HG03439 (cell line): ENCODE data around the gene NUDT14.

ENCODE experiments used
- ATAC-seq: cut with Tn5 transposase; IDR thresholded peaks from one replicate; pipeline ENCODE4 v1.9.1; 2021; ENCODE audit warnings: mild to moderate bottlenecking, moderate library complexity; ENCODE audit not compliant: unreplicated experiment

NUDT14 gene

GRCh38 chr14:105161964-105162668, 19.0 kb downstream of the NUDT14 start:
- no peak for ATAC-seq

GRCh38 chr14:105161309-105161708, 19.8 kb downstream of the NUDT14 start:
- ATAC-seq, result no peak

- no peak for ATAC-seq
These were observed 20.3 kb downstream of the NUDT14 start for GRCh38 chr14:105160776-105161175.

GRCh38 chr14:105159344-105159743, 21.8 kb downstream of the NUDT14 start:
- no peak for ATAC-seq

- no peak for ATAC-seq
These were observed 22.3 kb downstream of the NUDT14 start for GRCh38 chr14:105158794-105159193.

- ATAC-seq, result no peak
These were observed 23.2 kb downstream of the NUDT14 start for GRCh38 chr14:105157872-105158271.

GRCh38 chr14:105156414-105157375, 24.4 kb downstream of the NUDT14 start:
- ATAC-seq, result no peak

GRCh38 chr14:105155681-105156413, 25.3 kb downstream of the NUDT14 start:
- ATAC-seq, result no peak

GRCh38 chr14:105155071-105155651, 26.0 kb downstream of the NUDT14 start:
- no peak for ATAC-seq

- ATAC-seq, result no peak
These were observed 26.6 kb downstream of the NUDT14 start for GRCh38 chr14:105154476-105154871.

- no peak for ATAC-seq
These were observed 27.2 kb downstream of the NUDT14 start for GRCh38 chr14:105153739-105154475.

GRCh38 chr14:105153331-105153731, 27.8 kb downstream of the NUDT14 start:
- no peak for ATAC-seq

- ATAC-seq, result no peak
These were observed 28.3 kb downstream of the NUDT14 start for GRCh38 chr14:105152794-105153241.

GRCh38 chr14:105151838-105152793, 29.0 kb downstream of the NUDT14 start:
- ATAC-seq, result no peak

GRCh38 chr14:105151084-105151837, 29.9 kb downstream of the NUDT14 start:
- no peak for ATAC-seq

GRCh38 chr14:105150368-105151083, 30.6 kb downstream of the NUDT14 start:
- no peak for ATAC-seq

GRCh38 chr14:105150026-105150367, 31.1 kb downstream of the NUDT14 start:
- ATAC-seq, result no peak
